GM23338 (cell line): ENCODE data around the gene TRPM7. TPM values are rescaled to one million over a fixed set of nuclear protein-coding genes. Genes with fewer than 3 reads are reported as not detected.

Experiments used
- ATAC-seq: fragments of 200-7000 bp; cut with Tn5 transposase; 3 replicates; pipeline ENCODE4 v1.9.1; 2020
- DNase-seq: peaks from one replicate; pipeline ENCODE4 v3.0.0-alpha.2; 2015; ENCODE audit warnings: low spot score
- H2AFZ ChIP-seq: fragments of 200-600 bp; sonication (generic); 2 replicates; pipeline ENCODE4 v1.8.0; 2016; ENCODE audit warnings: antibody characterized with exemption, mild to moderate bottlenecking, moderate library complexity
- H3F3A ChIP-seq: fragments of 200-600 bp; sonication (generic); replicated peaks from 2 replicates; pipeline ENCODE4 v1.8.0; 2017; ENCODE audit warnings: antibody characterized with exemption, mixed run types, low read depth
- H3K27ac ChIP-seq: fragments of 200-600 bp; sonication (generic); 2 replicates; pipeline ENCODE4 v1.6.1; 2016; ENCODE audit warnings: low read depth
- H3K27me3 ChIP-seq: fragments of 200-600 bp; sonication (generic); 2 replicates; pipeline ENCODE4 v1.8.0; 2016; ENCODE audit warnings: mild to moderate bottlenecking, mixed run types, moderate library complexity; ENCODE audit not compliant: insufficient read depth
- H3K36me3 ChIP-seq: fragments of 200-600 bp; sonication (generic); 2 replicates; pipeline ENCODE4 v1.8.0; 2016; ENCODE audit warnings: mild to moderate bottlenecking; ENCODE audit not compliant: insufficient read depth
- H3K4me1 ChIP-seq: fragments of 200-600 bp; sonication (generic); 2 replicates; pipeline ENCODE4 v1.8.0; 2016; ENCODE audit warnings: mild to moderate bottlenecking, moderate library complexity; ENCODE audit not compliant: insufficient read depth
- H3K4me2 ChIP-seq: fragments of 200-600 bp; sonication (generic); 2 replicates; pipeline ENCODE4 v1.7.1; 2017; ENCODE audit warnings: mixed run types
- H3K4me3 ChIP-seq: fragments of 200-600 bp; sonication (generic); 2 replicates; pipeline ENCODE4 v1.6.1; 2016; ENCODE audit warnings: mixed run types
- H3K79me2 ChIP-seq: fragments of 200-600 bp; sonication (generic); replicated peaks from 2 replicates; pipeline ENCODE4 v1.8.0; 2017; ENCODE audit warnings: mild to moderate bottlenecking; ENCODE audit not compliant: insufficient read depth
- H3K9me2 ChIP-seq: fragments of 200-600 bp; sonication (generic); 2 replicates; pipeline ENCODE4 v1.8.0; 2017; ENCODE audit not compliant: insufficient read depth
- H4K20me1 ChIP-seq: fragments of 200-600 bp; sonication (generic); replicated peaks from 2 replicates; pipeline ENCODE4 v1.8.0; 2017; ENCODE audit warnings: mild to moderate bottlenecking; ENCODE audit not compliant: insufficient read depth
- H3K27ac Mint-ChIP-seq: 2 replicates; pipeline ENCODE4 v1.8.0; 2020; ENCODE audit warnings: inconsistent platforms, mild to moderate bottlenecking, moderate library complexity, mixed read lengths
- H3K27me3 Mint-ChIP-seq: 3 replicates; pipeline ENCODE4 v1.8.0; 2022; ENCODE audit warnings: low read depth, mild to moderate bottlenecking, moderate library complexity, mixed read lengths, inconsistent platforms; ENCODE audit not compliant: insufficient read depth, poor library complexity
- H3K36me3 Mint-ChIP-seq: 3 replicates; pipeline ENCODE4 v1.8.0; 2021; ENCODE audit warnings: low read depth, mild to moderate bottlenecking, inconsistent platforms, moderate library complexity, mixed read lengths
- H3K4me1 Mint-ChIP-seq: 3 replicates; pipeline ENCODE4 v1.8.0; 2020; ENCODE audit warnings: mild to moderate bottlenecking, inconsistent platforms, mixed read lengths
- H3K4me3 Mint-ChIP-seq: 3 replicates; pipeline ENCODE4 v1.8.0; 2021; ENCODE audit warnings: moderate library complexity, mild to moderate bottlenecking, inconsistent platforms, mixed read lengths
- H3K9me3 Mint-ChIP-seq: 3 replicates; pipeline ENCODE4 v1.8.0; 2020; ENCODE audit warnings: moderate library complexity, mild to moderate bottlenecking, inconsistent platforms, mixed read lengths
- CREB1 ChIP-seq: fragments of 250-450 bp; sonication (Bioruptor Pico); IDR thresholded peaks from 2 replicates; pipeline ENCODE4 v1.5.0; 2020; ENCODE audit warnings: low read depth, mild to moderate bottlenecking, moderate library complexity
- EZH2 ChIP-seq: fragments of 200-600 bp; sonication (generic); IDR thresholded peaks from one replicate; pipeline ENCODE4 v1.8.0; 2017; ENCODE audit warnings: antibody characterized with exemption, mild to moderate bottlenecking, low read depth; ENCODE audit not compliant: unreplicated experiment
- EZH2phosphoT487 ChIP-seq: fragments of 200-600 bp; sonication (generic); IDR thresholded peaks from one replicate; pipeline ENCODE4 v1.8.1; 2018; ENCODE audit warnings: antibody characterized with exemption; ENCODE audit not compliant: unreplicated experiment
- JUNB ChIP-seq: IDR thresholded peaks from one replicate; pipeline ENCODE4 v1.6.1; 2016; ENCODE audit warnings: antibody characterized with exemption; ENCODE audit not compliant: unreplicated experiment
- NANOG ChIP-seq: IDR thresholded peaks from 2 replicates; pipeline ENCODE4 v1.6.1; 2016; ENCODE audit warnings: antibody characterized with exemption, borderline replicate concordance
- POLR2AphosphoS5 ChIP-seq: IDR thresholded peaks from 2 replicates; pipeline ENCODE4 v1.6.1; 2016; ENCODE audit warnings: antibody characterized with exemption, low read depth
- STAT1 ChIP-seq: IDR thresholded peaks from one replicate; pipeline ENCODE4 v1.6.1; 2016; ENCODE audit warnings: antibody characterized with exemption; ENCODE audit not compliant: unreplicated experiment
- ZNF114 ChIP-seq: fragments of 250-450 bp; sonication (Bioruptor Pico); IDR thresholded peaks from 2 replicates; pipeline ENCODE4 v1.5.0; 2020; ENCODE audit warnings: mild to moderate bottlenecking, moderate library complexity
- ZNF331 ChIP-seq: fragments of 250-450 bp; sonication (Bioruptor Pico); IDR thresholded peaks from 2 replicates; pipeline ENCODE4 v1.5.0; 2020; ENCODE audit warnings: low read depth, mild to moderate bottlenecking, moderate library complexity
- polyA plus RNA-seq: library from polyadenylated mRNA; unstranded; fragments of >200 nt; fragmentation: Nextera tagmentation; extraction: Ambion mirVana; gene quantifications from 2 replicates; pipeline ENCODE4 v1.2.1, GENCODE V29; 2016
- total RNA-seq: library from RNA; depleted of rRNA; stranded (reverse); fragments of >200 nt; shearing (Covaris generic); gene quantifications from 2 replicates; pipeline ENCODE4 v1.2.3, GENCODE V29; 2014
- TF ChIP-seq, protein P1 (sequence below), 2 experiments: fragments of 200-600 bp in 1 of 2; sonication (generic) in 1 of 2; conservative IDR thresholded peaks; 2 replicates each; pipeline versions ENCODE4 v1.5.1 to v1.6.1; 2016 to 2017; ENCODE audit warnings: antibody characterized with exemption in 2 of 2, low read depth in 2 of 2, mild to moderate bottlenecking in 2 of 2, moderate library complexity in 1 of 2
- TF ChIP-seq, protein P2 (sequence below): IDR thresholded peaks from 2 replicates; pipeline ENCODE4 v1.6.1; 2016; ENCODE audit warnings: antibody characterized with exemption
- TF ChIP-seq, protein P3 (sequence below): IDR thresholded peaks from one replicate; pipeline ENCODE4 v1.6.1; 2018; ENCODE audit warnings: antibody characterized with exemption; ENCODE audit not compliant: unreplicated experiment
- TF ChIP-seq, protein P4 (sequence below): fragments of 250-450 bp; sonication (Bioruptor Pico); IDR thresholded peaks from 2 replicates; pipeline ENCODE4 v1.5.0; 2020; ENCODE audit warnings: mild to moderate bottlenecking, moderate library complexity

The TRPM7 gene
- total and polyA plus RNA-seq, 2 experiments from 2014 or later, result 8.3 to 41.0 TPM

DNA sequence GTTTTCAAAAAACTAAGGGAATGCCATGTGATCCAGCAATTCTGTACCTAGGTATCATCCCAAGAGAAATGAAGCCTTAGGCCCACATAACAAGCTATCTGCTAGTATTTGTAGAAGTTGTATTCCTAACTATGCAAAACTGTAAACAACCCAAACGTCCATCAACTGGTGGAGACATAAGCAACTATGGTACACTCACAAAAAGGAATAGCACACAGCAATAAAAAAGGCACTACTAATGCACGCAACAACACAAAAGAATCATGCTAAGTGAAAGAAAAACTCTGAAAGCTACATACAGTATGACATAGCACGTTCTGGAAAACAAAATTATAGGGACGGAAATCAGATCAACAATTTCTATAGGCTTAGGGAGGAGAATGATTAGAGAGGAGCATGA, 155.4 kb downstream of the TRPM7 start:
- Mint-ChIP-seq H3K27ac (no peak overlapping the region), H3K4me1 (no peaks in the 10 kb centered on the region), H3K36me3 (no peaks in the 10 kb centered on the region), H3K4me3 (no peak overlapping the region), H3K27me3 (peaks cover 2% of the 10 kb centered on the region), H3K9me3 (no peaks in the 10 kb centered on the region)
- Histone ChIP-seq H3K9me2 (no peaks in the 10 kb centered on the region), H3K27ac (no peak overlapping the region), H3K36me3 (no peaks in the 10 kb centered on the region), H3K4me1 (no peaks in the 10 kb centered on the region), H3K4me3 (no peak overlapping the region), H2AFZ (no peak overlapping the region), H3K4me2 (no peak overlapping the region), H3K79me2 (no peaks in the 10 kb centered on the region), H3K27me3 (no peaks in the 10 kb centered on the region), H3F3A (no peaks in the 10 kb centered on the region), H4K20me1 (no peaks in the 10 kb centered on the region)
- TF ChIP-seq POLR2AphosphoS5 (no peak), ZNF114 (no peak), NANOG (no peak), EZH2 (no peak), ZNF331 (CRISPR knock-in tag) (no peak), JUNB (no peak), STAT1 (no peak), EZH2phosphoT487 (no peak), CREB1 (no peak)
- TF ChIP-seq, protein P1, sequence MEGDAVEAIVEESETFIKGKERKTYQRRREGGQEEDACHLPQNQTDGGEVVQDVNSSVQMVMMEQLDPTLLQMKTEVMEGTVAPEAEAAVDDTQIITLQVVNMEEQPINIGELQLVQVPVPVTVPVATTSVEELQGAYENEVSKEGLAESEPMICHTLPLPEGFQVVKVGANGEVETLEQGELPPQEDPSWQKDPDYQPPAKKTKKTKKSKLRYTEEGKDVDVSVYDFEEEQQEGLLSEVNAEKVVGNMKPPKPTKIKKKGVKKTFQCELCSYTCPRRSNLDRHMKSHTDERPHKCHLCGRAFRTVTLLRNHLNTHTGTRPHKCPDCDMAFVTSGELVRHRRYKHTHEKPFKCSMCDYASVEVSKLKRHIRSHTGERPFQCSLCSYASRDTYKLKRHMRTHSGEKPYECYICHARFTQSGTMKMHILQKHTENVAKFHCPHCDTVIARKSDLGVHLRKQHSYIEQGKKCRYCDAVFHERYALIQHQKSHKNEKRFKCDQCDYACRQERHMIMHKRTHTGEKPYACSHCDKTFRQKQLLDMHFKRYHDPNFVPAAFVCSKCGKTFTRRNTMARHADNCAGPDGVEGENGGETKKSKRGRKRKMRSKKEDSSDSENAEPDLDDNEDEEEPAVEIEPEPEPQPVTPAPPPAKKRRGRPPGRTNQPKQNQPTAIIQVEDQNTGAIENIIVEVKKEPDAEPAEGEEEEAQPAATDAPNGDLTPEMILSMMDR (conservative IDR thresholded peaks at IDR 0.05; ENCODE audit: low read depth in 2 of 2), result no peak
- TF ChIP-seq, protein P2, sequence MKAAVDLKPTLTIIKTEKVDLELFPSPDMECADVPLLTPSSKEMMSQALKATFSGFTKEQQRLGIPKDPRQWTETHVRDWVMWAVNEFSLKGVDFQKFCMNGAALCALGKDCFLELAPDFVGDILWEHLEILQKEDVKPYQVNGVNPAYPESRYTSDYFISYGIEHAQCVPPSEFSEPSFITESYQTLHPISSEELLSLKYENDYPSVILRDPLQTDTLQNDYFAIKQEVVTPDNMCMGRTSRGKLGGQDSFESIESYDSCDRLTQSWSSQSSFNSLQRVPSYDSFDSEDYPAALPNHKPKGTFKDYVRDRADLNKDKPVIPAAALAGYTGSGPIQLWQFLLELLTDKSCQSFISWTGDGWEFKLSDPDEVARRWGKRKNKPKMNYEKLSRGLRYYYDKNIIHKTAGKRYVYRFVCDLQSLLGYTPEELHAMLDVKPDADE, result no peak
- TF ChIP-seq, protein P3, sequence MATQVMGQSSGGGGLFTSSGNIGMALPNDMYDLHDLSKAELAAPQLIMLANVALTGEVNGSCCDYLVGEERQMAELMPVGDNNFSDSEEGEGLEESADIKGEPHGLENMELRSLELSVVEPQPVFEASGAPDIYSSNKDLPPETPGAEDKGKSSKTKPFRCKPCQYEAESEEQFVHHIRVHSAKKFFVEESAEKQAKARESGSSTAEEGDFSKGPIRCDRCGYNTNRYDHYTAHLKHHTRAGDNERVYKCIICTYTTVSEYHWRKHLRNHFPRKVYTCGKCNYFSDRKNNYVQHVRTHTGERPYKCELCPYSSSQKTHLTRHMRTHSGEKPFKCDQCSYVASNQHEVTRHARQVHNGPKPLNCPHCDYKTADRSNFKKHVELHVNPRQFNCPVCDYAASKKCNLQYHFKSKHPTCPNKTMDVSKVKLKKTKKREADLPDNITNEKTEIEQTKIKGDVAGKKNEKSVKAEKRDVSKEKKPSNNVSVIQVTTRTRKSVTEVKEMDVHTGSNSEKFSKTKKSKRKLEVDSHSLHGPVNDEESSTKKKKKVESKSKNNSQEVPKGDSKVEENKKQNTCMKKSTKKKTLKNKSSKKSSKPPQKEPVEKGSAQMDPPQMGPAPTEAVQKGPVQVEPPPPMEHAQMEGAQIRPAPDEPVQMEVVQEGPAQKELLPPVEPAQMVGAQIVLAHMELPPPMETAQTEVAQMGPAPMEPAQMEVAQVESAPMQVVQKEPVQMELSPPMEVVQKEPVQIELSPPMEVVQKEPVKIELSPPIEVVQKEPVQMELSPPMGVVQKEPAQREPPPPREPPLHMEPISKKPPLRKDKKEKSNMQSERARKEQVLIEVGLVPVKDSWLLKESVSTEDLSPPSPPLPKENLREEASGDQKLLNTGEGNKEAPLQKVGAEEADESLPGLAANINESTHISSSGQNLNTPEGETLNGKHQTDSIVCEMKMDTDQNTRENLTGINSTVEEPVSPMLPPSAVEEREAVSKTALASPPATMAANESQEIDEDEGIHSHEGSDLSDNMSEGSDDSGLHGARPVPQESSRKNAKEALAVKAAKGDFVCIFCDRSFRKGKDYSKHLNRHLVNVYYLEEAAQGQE, result no peak
- TF ChIP-seq, protein P4, sequence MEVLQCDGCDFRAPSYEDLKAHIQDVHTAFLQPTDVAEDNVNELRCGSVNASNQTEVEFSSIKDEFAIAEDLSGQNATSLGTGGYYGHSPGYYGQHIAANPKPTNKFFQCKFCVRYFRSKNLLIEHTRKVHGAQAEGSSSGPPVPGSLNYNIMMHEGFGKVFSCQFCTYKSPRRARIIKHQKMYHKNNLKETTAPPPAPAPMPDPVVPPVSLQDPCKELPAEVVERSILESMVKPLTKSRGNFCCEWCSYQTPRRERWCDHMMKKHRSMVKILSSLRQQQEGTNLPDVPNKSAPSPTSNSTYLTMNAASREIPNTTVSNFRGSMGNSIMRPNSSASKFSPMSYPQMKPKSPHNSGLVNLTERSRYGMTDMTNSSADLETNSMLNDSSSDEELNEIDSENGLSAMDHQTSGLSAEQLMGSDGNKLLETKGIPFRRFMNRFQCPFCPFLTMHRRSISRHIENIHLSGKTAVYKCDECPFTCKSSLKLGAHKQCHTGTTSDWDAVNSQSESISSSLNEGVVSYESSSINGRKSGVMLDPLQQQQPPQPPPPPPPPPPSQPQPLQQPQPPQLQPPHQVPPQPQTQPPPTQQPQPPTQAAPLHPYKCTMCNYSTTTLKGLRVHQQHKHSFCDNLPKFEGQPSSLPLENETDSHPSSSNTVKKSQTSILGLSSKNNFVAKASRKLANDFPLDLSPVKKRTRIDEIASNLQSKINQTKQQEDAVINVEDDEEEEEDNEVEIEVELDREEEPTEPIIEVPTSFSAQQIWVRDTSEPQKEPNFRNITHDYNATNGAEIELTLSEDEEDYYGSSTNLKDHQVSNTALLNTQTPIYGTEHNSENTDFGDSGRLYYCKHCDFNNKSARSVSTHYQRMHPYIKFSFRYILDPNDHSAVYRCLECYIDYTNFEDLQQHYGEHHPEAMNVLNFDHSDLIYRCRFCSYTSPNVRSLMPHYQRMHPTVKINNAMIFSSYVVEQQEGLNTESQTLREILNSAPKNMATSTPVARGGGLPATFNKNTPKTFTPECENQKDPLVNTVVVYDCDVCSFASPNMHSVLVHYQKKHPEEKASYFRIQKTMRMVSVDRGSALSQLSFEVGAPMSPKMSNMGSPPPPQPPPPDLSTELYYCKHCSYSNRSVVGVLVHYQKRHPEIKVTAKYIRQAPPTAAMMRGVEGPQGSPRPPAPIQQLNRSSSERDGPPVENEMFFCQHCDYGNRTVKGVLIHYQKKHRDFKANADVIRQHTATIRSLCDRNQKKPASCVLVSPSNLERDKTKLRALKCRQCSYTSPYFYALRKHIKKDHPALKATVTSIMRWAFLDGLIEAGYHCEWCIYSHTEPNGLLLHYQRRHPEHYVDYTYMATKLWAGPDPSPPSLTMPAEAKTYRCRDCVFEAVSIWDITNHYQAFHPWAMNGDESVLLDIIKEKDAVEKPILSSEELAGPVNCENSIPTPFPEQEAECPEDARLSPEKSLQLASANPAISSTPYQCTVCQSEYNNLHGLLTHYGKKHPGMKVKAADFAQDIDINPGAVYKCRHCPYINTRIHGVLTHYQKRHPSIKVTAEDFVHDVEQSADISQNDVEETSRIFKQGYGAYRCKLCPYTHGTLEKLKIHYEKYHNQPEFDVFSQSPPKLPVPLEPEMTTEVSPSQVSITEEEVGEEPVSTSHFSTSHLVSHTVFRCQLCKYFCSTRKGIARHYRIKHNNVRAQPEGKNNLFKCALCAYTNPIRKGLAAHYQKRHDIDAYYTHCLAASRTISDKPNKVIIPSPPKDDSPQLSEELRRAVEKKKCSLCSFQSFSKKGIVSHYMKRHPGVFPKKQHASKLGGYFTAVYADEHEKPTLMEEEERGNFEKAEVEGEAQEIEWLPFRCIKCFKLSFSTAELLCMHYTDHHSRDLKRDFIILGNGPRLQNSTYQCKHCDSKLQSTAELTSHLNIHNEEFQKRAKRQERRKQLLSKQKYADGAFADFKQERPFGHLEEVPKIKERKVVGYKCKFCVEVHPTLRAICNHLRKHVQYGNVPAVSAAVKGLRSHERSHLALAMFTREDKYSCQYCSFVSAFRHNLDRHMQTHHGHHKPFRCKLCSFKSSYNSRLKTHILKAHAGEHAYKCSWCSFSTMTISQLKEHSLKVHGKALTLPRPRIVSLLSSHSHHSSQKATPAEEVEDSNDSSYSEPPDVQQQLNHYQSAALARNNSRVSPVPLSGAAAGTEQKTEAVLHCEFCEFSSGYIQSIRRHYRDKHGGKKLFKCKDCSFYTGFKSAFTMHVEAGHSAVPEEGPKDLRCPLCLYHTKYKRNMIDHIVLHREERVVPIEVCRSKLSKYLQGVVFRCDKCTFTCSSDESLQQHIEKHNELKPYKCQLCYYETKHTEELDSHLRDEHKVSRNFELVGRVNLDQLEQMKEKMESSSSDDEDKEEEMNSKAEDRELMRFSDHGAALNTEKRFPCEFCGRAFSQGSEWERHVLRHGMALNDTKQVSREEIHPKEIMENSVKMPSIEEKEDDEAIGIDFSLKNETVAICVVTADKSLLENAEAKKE, result no peak
- ATAC-seq (no peak), DNase-seq (no peak)
